ENCODE results near the gene KCNJ6. TPM values are rescaled to one million over a fixed set of nuclear protein-coding genes. Genes with fewer than 3 reads are reported as not detected.
A peak's percentile ranks its signal among the peaks of the same experiment; 100 is the strongest.

Gene KCNJ6
- total and polyA plus RNA-seq, 2 of the 8 experiments (the other 6 are each of a cell fraction or from before 2014, with no cell fraction given), result 0.51 to 1.2 TPM

DNA sequence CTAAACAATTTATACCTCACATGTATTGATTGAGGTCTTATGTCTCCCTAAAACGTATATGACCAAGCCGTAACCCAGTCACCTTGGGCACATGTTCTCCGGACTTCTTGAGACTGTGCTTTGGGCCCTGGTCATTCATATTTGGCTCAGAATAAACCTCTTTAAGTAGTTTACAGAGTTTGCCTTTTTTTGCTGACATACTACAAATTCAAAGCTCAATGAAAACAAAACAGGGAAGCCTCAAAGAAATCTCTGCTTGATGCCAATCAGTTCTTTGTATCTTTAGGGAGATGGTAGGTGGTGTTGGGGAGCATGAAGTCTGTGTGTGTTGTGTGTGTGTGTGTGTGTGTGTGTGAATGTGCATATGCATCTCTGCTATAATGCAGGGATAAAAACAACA, 247.0 kb downstream of the KCNJ6 start:
- peak overlapping the region; percentile 76; the same call in 1 of the 2 replicates for H2BK12ac ChIP-seq (ENCODE audit: low read depth, low read length)
- no peak overlapping the region for H2AK5ac ChIP-seq (ENCODE audit: low read depth, low read length)
- peak overlapping the region; percentile 24 for H3K56ac ChIP-seq (replicated peaks; ENCODE audit: insufficient read length, low read depth, low read length)
- H3K27me3 ChIP-seq (replicated peaks in 1 of 4; ENCODE audit: control insufficient read depth in 3 of 4, extremely low read depth in 1 of 4, insufficient read depth in 3 of 4, low read length in 3 of 4), result no peaks in the 10 kb centered on the region; a peak in 2 of 7 replicates
- peaks cover 19 to 28% of the 10 kb centered on the region in 2 experiments for H3K9me3 ChIP-seq (ENCODE audit: insufficient read depth in 2 of 2, low read depth in 1 of 2, low read length in 1 of 2)
- H4K8ac ChIP-seq (ENCODE audit: extremely low read depth, insufficient read depth, low read length), result no peak overlapping the region
- H3K4me1 ChIP-seq (replicated peaks in 1 of 4; ENCODE audit: control insufficient read depth in 3 of 4, insufficient read depth in 4 of 4, low read length in 3 of 4), result peaks cover 0 to 5% (median 4%) of the 10 kb centered on the region in 4 experiments; a peak in 4 of 7 replicates
- TF ChIP-seq MAFK (IDR thresholded peaks at IDR 0.05; ENCODE audit: low read depth, low read length) (0 out of 2 replicates have a peak, but pooled peaks have one; percentile 14), SP2 (IDR thresholded peaks at IDR 0.05; ENCODE audit: low read length) (no peak), SAP30 (IDR thresholded peaks at IDR 0.05; ENCODE audit: insufficient read depth, insufficient replicate concordance, low read length) (no peak), CTBP2 (IDR thresholded peaks at IDR 0.05; ENCODE audit: borderline replicate concordance, insufficient read depth, insufficient read length, low read length) (no peak)
- H2BK15ac ChIP-seq (ENCODE audit: low read length), result no peak overlapping the region
- H3K4ac ChIP-seq (replicated peaks; ENCODE audit: insufficient read length, low read depth, low read length), result no peak overlapping the region
- 79% methylated on average over 3 of the region's 3 CpGs; no CpG with 5 or more reads in 1 of the 2 experiments for WGBS, 2 experiments (ENCODE audit: extremely low coverage in 1 of 2, insufficient coverage in 1 of 2, insufficient read length in 1 of 2, insufficient replicate concordance in 2 of 2, low coverage in 1 of 2, low lambda C conversion rate in 2 of 2, missing lambda C conversion rate in 1 of 2)
- H4K20me1 ChIP-seq (replicated peaks in 1 of 2; ENCODE audit: control insufficient read depth in 1 of 2, insufficient read depth in 2 of 2, low read length in 2 of 2), result no peaks in the 10 kb centered on the region
- H3K4me3 ChIP-seq (ENCODE audit: extremely low read depth in 1 of 4, insufficient read depth in 2 of 4, low read depth in 3 of 4, low read length in 4 of 4), result no peak overlapping the region
- H3K18ac ChIP-seq (ENCODE audit: extremely low read depth, low read length), result 0 out of 2 replicates have a peak overlapping the region, but pooled peaks have one; percentile 10
- peak overlapping the region; percentile 92 for H4K91ac ChIP-seq (replicated peaks; ENCODE audit: insufficient read length, low read length)
- H3K4me2 ChIP-seq (ENCODE audit: insufficient read depth in 1 of 2, low read depth in 2 of 2, low read length in 2 of 2), result no peak overlapping the region
- no peak overlapping the region for H3K27ac ChIP-seq (ENCODE audit: low read depth, low read length)
- H2AFZ ChIP-seq (ENCODE audit: low read length), result no peak overlapping the region
- FAIRE-seq (no peak), DNase-seq (ENCODE audit: low read depth in 1 of 2, low spot score in 2 of 2) (no peak)
- no peak overlapping the region for H3K9ac ChIP-seq (replicated peaks in 1 of 4; ENCODE audit: extremely low read depth in 1 of 4, low read depth in 3 of 4, low read length in 3 of 4)
- H2BK120ac ChIP-seq (replicated peaks; ENCODE audit: low read depth, low read length), result peak overlapping the region; percentile 91
- ChIA-PET POLR2A (ENCODE audit: partially characterized antibody) (interaction anchor here (0.9 to 1.8 kb wide), 4 partner anchors 9 to 105 kb away, joined by 3 to 5 read pairs (median 4); no protein-coding TSS in a partner anchor), CTCF (ENCODE audit: partially characterized antibody) (interaction anchor here (0.6 to 2.1 kb wide), 6 partner anchors 11 to 247 kb away, joined by 4 to 6 read pairs (median 5); partner anchors contain the start of gene KCNJ6)
- no peak overlapping the region for H4K5ac ChIP-seq (ENCODE audit: insufficient read length, low read depth, low read length)
- H2BK5ac ChIP-seq (ENCODE audit: low read depth, low read length), result peak overlapping the region; percentile 85; the same call in 1 of the 2 replicates
- H3K14ac ChIP-seq (ENCODE audit: insufficient read length), result no peak overlapping the region
- H3K23ac ChIP-seq (ENCODE audit: insufficient read length), result no peak overlapping the region
- no peaks in the 10 kb centered on the region for H3K79me2 ChIP-seq (ENCODE audit: control insufficient read depth in 1 of 2, insufficient read depth in 2 of 2, low read length in 2 of 2)
- no peaks in the 10 kb centered on the region for H3K23me2 ChIP-seq (ENCODE audit: low read depth, low read length)
- H3K79me1 ChIP-seq (ENCODE audit: low read depth, low read length), result no peaks in the 10 kb centered on the region
- H2BK20ac ChIP-seq (ENCODE audit: low read length), result 0 out of 2 replicates have a peak overlapping the region, but pooled peaks have one; percentile 75
- peaks cover 0 to 7% (median 2%) of the 10 kb centered on the region in 4 experiments; a peak in 2 of 8 replicates for H3K36me3 ChIP-seq (ENCODE audit: control insufficient read depth in 2 of 4, insufficient read depth in 4 of 4, low read length in 3 of 4)
